Panc1 (cell line): ENCODE measurements around the gene ERO1B.

Experiments
- CTCF ChIP-seq: fragments of 450-650 bp; IDR thresholded peaks from 2 replicates; pipeline ENCODE4 v1.5.1; 2017; ENCODE audit warnings: mild to moderate bottlenecking
- POLR2AphosphoS5 ChIP-seq: IDR thresholded peaks from 2 replicates; pipeline ENCODE4 v1.6.1; 2012; ENCODE audit warnings: mild to moderate bottlenecking, low read depth, low read length, moderate library complexity
- REST ChIP-seq, 2 experiments: IDR thresholded peaks; 2 replicates each; pipeline ENCODE4 v1.6.1; 2011 to 2012; ENCODE audit warnings: low read depth in 2 of 2, control low read depth in 1 of 2, low read length in 1 of 2, mild to moderate bottlenecking in 1 of 2, moderate library complexity in 1 of 2; ENCODE audit not compliant: insufficient read depth in 1 of 2
- TCF7L2 ChIP-seq: IDR thresholded peaks from 2 replicates; pipeline ENCODE4 v1.6.1; 2011; ENCODE audit warnings: mild to moderate bottlenecking, low read depth, low read length, inconsistent platforms

DNA sequence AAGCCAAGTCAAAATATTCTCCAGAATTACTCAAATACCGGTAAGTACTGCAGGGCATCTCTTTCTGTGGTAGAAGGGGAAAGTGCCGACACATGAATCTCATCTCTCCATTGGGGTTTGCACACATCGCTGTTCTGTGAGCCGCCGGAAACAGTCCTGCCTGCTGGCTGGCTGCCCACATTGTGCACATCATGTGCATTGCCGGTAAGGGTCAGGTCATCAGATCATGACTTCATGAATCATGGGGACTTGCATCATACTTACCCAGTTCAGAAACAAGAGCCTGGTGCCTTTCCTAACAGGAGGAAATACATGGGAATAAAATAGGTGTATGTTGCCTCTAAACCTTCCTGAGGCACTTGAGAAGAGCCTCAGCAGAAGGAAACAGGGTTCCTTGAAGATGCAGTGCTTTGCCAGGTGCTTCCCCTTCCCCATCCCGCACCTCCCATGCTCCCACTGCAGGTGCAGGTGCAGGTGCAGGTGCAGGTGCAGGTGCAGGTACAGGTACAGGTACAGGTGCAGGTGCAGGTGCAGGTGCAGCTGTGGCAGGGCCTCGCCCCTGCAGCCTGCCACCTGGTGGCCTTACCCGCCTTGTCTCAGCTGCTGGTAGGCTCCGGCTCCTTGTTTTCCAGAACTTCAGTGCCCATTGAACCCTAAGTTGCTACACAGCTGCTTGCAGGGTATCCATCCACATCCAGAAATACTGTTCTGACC is 112.9 kb downstream of the ERO1B start:
- TF ChIP-seq CTCF (no peak; the same call in 1 of the 2 replicates), REST (IDR thresholded peaks at IDR 0.05; ENCODE audit: insufficient read depth in 1 of 2, low read depth in 2 of 2, low read length in 1 of 2) (no peak), TCF7L2 (no peak), POLR2AphosphoS5 (no peak)
